IMR-90 (cell line): ENCODE measurements around the gene OSBPL1A. TPM values are rescaled to one million over a fixed set of nuclear protein-coding genes. Genes with fewer than 3 reads are reported as not detected.

Experiments
- ATAC-seq: fragments of 200-7000 bp; cut with Tn5 transposase; 2 replicates; pipeline ENCODE4 v1.9.1; 2020; ENCODE audit warnings: low read depth, mild to moderate bottlenecking, moderate library complexity
- BruUV-seq: library from RNA; stranded (reverse); fragments of 400-500 nt; replicated peaks from 2 replicates; lab custom pipeline; 2021; lab: Mats Ljungman, UMichigan
- CTCF ChIA-PET: fragments of 300-600 bp; formaldehyde crosslinking; extraction: SDS; loops from one replicate; lab custom pipeline; 2021; ENCODE audit warnings: antibody characterized with exemption; lab: Yijun Ruan, JAX
- POLR2A ChIA-PET: fragments of 300-600 bp; sonication (Branson Sonifier 250); formaldehyde crosslinking; loops from one replicate; lab custom pipeline; 2022; ENCODE audit warnings: antibody characterized with exemption; ENCODE audit not compliant: unreplicated experiment; lab: Charles Lee
- DNase-seq: peaks from one replicate; pipeline ENCODE4 v3.0.0; 2013
- H2AFZ ChIP-seq: replicated peaks from 2 replicates; pipeline ENCODE3; 2013; ENCODE audit warnings: low read length, mild to moderate bottlenecking; ENCODE audit not compliant: poor library complexity
- H2AK5ac ChIP-seq: 2 replicates; pipeline ENCODE4 v1.6.1; 2013; ENCODE audit warnings: low read depth, low read length, inconsistent platforms
- H2AK9ac ChIP-seq: replicated peaks from 2 replicates; pipeline ENCODE3; 2013; ENCODE audit warnings: mild to moderate bottlenecking, low read depth, low read length, moderate library complexity; ENCODE audit not compliant: poor library complexity
- H2BK120ac ChIP-seq: 2 replicates; pipeline ENCODE4 v1.6.1; 2013; ENCODE audit warnings: low read depth, low read length, inconsistent platforms
- H2BK15ac ChIP-seq: 3 replicates; pipeline ENCODE4 v1.6.1; 2013; ENCODE audit warnings: low read depth, low read length, inconsistent platforms
- H2BK20ac ChIP-seq: 2 replicates; pipeline ENCODE4 v1.6.1; 2013; ENCODE audit warnings: low read depth, mild to moderate bottlenecking, inconsistent platforms, low read length, moderate library complexity
- H2BK5ac ChIP-seq: 2 replicates; pipeline ENCODE4 v1.6.1; 2013; ENCODE audit warnings: mild to moderate bottlenecking, low read depth, low read length, inconsistent platforms; ENCODE audit not compliant: poor library complexity, severe bottlenecking
- H3K14ac ChIP-seq: replicated peaks from 2 replicates; pipeline ENCODE4 v1.6.1; 2013; ENCODE audit warnings: low read depth, low read length, inconsistent platforms
- H3K18ac ChIP-seq: 2 replicates; pipeline ENCODE4 v1.6.1; 2013; ENCODE audit warnings: low read depth, low read length, control low read depth
- H3K23ac ChIP-seq: 2 replicates; pipeline ENCODE4 v1.6.1; 2013; ENCODE audit warnings: low read depth, low read length, inconsistent platforms
- H3K27ac ChIP-seq: 2 replicates; pipeline ENCODE4 v1.5.1; 2013; ENCODE audit warnings: mild to moderate bottlenecking, control low read depth, low read length; ENCODE audit not compliant: insufficient read depth
- H3K27me3 ChIP-seq: 2 replicates; pipeline ENCODE4 v1.6.1; 2013; ENCODE audit warnings: low read length; ENCODE audit not compliant: control insufficient read depth, insufficient read depth
- H3K36me3 ChIP-seq: 2 replicates; pipeline ENCODE4 v1.6.1; 2013; ENCODE audit warnings: low read length, mixed read lengths; ENCODE audit not compliant: control insufficient read depth, insufficient read depth
- H3K4ac ChIP-seq: 2 replicates; pipeline ENCODE4 v1.6.1; 2013; ENCODE audit warnings: low read depth, low read length, inconsistent platforms
- H3K4me1 ChIP-seq: 2 replicates; pipeline ENCODE4 v1.6.1; 2013; ENCODE audit warnings: low read length, mixed read lengths; ENCODE audit not compliant: control insufficient read depth, insufficient read depth
- H3K4me2 ChIP-seq: 2 replicates; pipeline ENCODE4 v1.6.1; 2013; ENCODE audit warnings: low read depth, mild to moderate bottlenecking, control low read depth, low read length, moderate library complexity
- H3K4me3 ChIP-seq: 2 replicates; pipeline ENCODE4 v1.5.1; 2013; ENCODE audit warnings: low read depth, mild to moderate bottlenecking, control low read depth, low read length, moderate library complexity; ENCODE audit not compliant: insufficient read depth
- H3K56ac ChIP-seq: 2 replicates; pipeline ENCODE4 v1.6.1; 2013; ENCODE audit warnings: low read length, inconsistent platforms; ENCODE audit not compliant: insufficient read depth; ENCODE audit errors: extremely low read depth
- H3K79me1 ChIP-seq, 2 experiments: 2 replicates each; pipeline ENCODE4 v1.6.1; 2013; ENCODE audit warnings: low read length in 2 of 2, inconsistent platforms in 1 of 2, low read depth in 1 of 2
- H3K9ac ChIP-seq: 2 replicates; pipeline ENCODE4 v1.6.1; 2013; ENCODE audit warnings: low read depth, low read length, control low read depth
- H3K9me1 ChIP-seq: 2 replicates; pipeline ENCODE4 v1.6.1; 2013; ENCODE audit warnings: low read length, inconsistent platforms; ENCODE audit not compliant: insufficient read depth
- H3K9me3 ChIP-seq: 2 replicates; pipeline ENCODE4 v1.6.1; 2013; ENCODE audit warnings: low read length; ENCODE audit not compliant: control insufficient read depth, insufficient read depth
- H4K20me1 ChIP-seq: 2 replicates; pipeline ENCODE4 v1.6.1; 2013; ENCODE audit warnings: low read length, inconsistent platforms; ENCODE audit not compliant: insufficient read depth
- H4K5ac ChIP-seq: 2 replicates; pipeline ENCODE4 v1.6.1; 2013; ENCODE audit warnings: mild to moderate bottlenecking, low read depth, low read length, control low read depth
- H4K8ac ChIP-seq, 2 experiments: 2 replicates each; pipeline ENCODE4 v1.6.1; 2013; ENCODE audit warnings: low read depth in 2 of 2, low read length in 2 of 2, control low read depth in 1 of 2, inconsistent platforms in 1 of 2
- H4K91ac ChIP-seq: 2 replicates; pipeline ENCODE4 v1.6.1; 2013; ENCODE audit warnings: low read depth, low read length, inconsistent platforms; ENCODE audit not compliant: insufficient read depth
- MAFK ChIP-seq: IDR thresholded peaks from 2 replicates; pipeline ENCODE4 v1.6.1; 2012; ENCODE audit warnings: low read depth, low read length, improper control_type of control experiment
- MAZ ChIP-seq: IDR thresholded peaks from 2 replicates; pipeline ENCODE4 v1.6.1; 2012; ENCODE audit warnings: low read depth, mild to moderate bottlenecking, low read length, improper control_type of control experiment, moderate library complexity, borderline replicate concordance
- RAD21 ChIP-seq: IDR thresholded peaks from 2 replicates; pipeline ENCODE4 v1.6.1; 2012; ENCODE audit warnings: low read length, improper control_type of control experiment
- WGBS, 2 experiments: methylation state at CpG; one replicate each; pipeline versions ENCODE4 v1.1.5 to v1.1.7; 2013; ENCODE audit warnings: missing lambda C conversion rate in 2 of 2; ENCODE audit not compliant: insufficient read length in 1 of 2; ENCODE audit errors: extremely low coverage in 2 of 2; 5-methylcytosine and 5-hydroxymethylcytosine counted together
- dilution Hi-C: fragments of 300-500 bp; cut with HindIII; formaldehyde crosslinking; loops from one replicate; pipeline ENCODE4 v1.14.3; 2018; ENCODE audit warnings: low sequenced_read_pairs; ENCODE audit not compliant: unreplicated experiment
- in situ Hi-C: fragments of 300-500 bp; cut with MboI; formaldehyde crosslinking; loops from 3 replicates; pipeline ENCODE4 v1.14.3; 2019; ENCODE audit warnings: low sequenced_read_pairs, inconsistent platforms, mixed read lengths
- intact Hi-C: fragments of 100-400 bp; cut with micrococcal nuclease; formaldehyde crosslinking; loops from 2 replicates; pipeline ENCODE4 v1.10.0; 2022
- polyA plus RNA-seq, 3 experiments: library from polyadenylated mRNA; depleted of rRNA; stranded (reverse); fragments of >200 nt; gene quantifications; 2 replicates each; pipeline ENCODE4 v1.2.3, GENCODE V29; 2012; ENCODE audit warnings: low replicate concordance in 1 of 3
- total RNA-seq: library from RNA; depleted of rRNA; stranded (reverse); fragments of >200 nt; gene quantifications from 2 replicates; pipeline ENCODE4 v1.2.3, GENCODE V29; 2012
- TF ChIP-seq, protein P1 (sequence below): conservative IDR thresholded peaks from 2 replicates; pipeline ENCODE4 v1.5.1; 2012; ENCODE audit warnings: mild to moderate bottlenecking, low read depth, low read length, improper control_type of control experiment
- TF ChIP-seq, protein P2 (sequence below): fragments of 150-350 bp; IDR thresholded peaks from 2 replicates; pipeline ENCODE4 v1.6.1; 2016; ENCODE audit warnings: low read depth, mild to moderate bottlenecking, low read length, moderate library complexity, borderline replicate concordance

Gene OSBPL1A
- total and polyA plus RNA-seq, 2 of the 4 experiments (the other 2 are of a cell fraction) = 29.4 to 70.4 TPM

DNA sequence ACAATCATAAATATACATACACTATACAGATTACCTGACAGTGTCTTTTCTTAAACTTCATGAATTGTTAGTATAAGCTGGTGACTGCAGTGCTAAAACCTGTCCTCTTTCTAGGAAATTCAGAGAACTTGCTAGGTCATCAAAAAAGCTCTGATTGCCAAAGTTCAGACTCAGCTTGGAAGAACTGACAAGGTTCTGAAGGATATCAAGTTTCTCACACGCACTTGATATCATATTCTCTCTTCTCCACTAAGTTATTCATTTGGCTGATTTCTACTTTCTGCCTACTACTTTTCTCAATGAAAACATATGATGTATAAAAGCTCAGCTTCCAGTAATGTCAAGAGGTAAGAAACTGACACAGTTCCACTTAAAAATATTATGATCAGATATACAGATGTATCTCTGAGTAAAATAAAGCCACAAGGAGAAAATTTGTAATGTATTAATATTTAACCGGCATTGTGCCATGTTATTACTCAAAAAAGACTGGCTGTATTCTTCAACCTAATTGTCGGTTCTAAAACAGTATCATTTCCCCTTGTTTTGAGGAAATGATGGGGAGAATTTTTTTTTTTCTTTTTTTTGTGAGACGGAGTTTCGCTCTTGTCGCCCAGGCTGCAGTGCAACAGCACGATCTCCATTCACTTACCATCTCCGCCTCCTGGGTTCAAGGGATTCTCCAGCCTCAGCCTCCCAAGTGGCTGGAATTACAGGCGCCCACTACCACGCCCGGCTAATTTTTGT lies 2.4 kb downstream of the OSBPL1A start:
- no peaks in the 10 kb centered on the region for H3K27me3 ChIP-seq
- in situ Hi-C loops = no loop called here
- H3K18ac ChIP-seq = no peak overlapping the region
- no peaks in the 10 kb centered on the region for H4K20me1 ChIP-seq
- no peak overlapping the region for H3K9ac ChIP-seq
- no peak for ATAC-seq
- H3K4me3 ChIP-seq = no peak overlapping the region
- H3K27ac ChIP-seq = no peak overlapping the region
- no peak overlapping the region for H2BK15ac ChIP-seq
- WGBS, 2 experiments = no CpG with 5 or more reads among the region's 11 CpGs
- H2BK5ac ChIP-seq = no peak overlapping the region
- peaks cover 0 to 11% of the 10 kb centered on the region in 2 experiments; a peak in 2 of 4 replicates for H3K79me1 ChIP-seq
- dilution Hi-C loops = no loop called here
- no peak overlapping the region for H2AK5ac ChIP-seq
- no peak overlapping the region for H3K23ac ChIP-seq
- H3K9me3 ChIP-seq = no peaks in the 10 kb centered on the region
- no peak overlapping the region for H2BK120ac ChIP-seq
- no peak overlapping the region for H3K14ac ChIP-seq
- H3K9me1 ChIP-seq = no peaks in the 10 kb centered on the region
- no peak overlapping the region for H2BK20ac ChIP-seq
- H2AFZ ChIP-seq = no peak overlapping the region
- H3K4me2 ChIP-seq = no peak overlapping the region
- no peaks in the 10 kb centered on the region for H3K36me3 ChIP-seq
- 0 out of 2 replicates have a peak, but pooled peaks cover 2% of the 10 kb centered on the region for H3K4me1 ChIP-seq
- H4K91ac ChIP-seq = no peak overlapping the region
- no peak overlapping the region for H4K8ac ChIP-seq
- no peak overlapping the region for H4K5ac ChIP-seq
- H3K56ac ChIP-seq = no peak overlapping the region
- no peak for TF ChIP-seq MAZ
- TF ChIP-seq, protein P1, sequence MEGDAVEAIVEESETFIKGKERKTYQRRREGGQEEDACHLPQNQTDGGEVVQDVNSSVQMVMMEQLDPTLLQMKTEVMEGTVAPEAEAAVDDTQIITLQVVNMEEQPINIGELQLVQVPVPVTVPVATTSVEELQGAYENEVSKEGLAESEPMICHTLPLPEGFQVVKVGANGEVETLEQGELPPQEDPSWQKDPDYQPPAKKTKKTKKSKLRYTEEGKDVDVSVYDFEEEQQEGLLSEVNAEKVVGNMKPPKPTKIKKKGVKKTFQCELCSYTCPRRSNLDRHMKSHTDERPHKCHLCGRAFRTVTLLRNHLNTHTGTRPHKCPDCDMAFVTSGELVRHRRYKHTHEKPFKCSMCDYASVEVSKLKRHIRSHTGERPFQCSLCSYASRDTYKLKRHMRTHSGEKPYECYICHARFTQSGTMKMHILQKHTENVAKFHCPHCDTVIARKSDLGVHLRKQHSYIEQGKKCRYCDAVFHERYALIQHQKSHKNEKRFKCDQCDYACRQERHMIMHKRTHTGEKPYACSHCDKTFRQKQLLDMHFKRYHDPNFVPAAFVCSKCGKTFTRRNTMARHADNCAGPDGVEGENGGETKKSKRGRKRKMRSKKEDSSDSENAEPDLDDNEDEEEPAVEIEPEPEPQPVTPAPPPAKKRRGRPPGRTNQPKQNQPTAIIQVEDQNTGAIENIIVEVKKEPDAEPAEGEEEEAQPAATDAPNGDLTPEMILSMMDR = no peak
- no peak for TF ChIP-seq RAD21
- TF ChIP-seq, protein P2, sequence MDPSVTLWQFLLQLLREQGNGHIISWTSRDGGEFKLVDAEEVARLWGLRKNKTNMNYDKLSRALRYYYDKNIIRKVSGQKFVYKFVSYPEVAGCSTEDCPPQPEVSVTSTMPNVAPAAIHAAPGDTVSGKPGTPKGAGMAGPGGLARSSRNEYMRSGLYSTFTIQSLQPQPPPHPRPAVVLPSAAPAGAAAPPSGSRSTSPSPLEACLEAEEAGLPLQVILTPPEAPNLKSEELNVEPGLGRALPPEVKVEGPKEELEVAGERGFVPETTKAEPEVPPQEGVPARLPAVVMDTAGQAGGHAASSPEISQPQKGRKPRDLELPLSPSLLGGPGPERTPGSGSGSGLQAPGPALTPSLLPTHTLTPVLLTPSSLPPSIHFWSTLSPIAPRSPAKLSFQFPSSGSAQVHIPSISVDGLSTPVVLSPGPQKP = no peak
- TF ChIP-seq MAFK = peak; percentile 89
- ChIA-PET CTCF (no interaction called here), POLR2A (no interaction called here)
- no peak overlapping the region for H2AK9ac ChIP-seq
- no peak overlapping the region for H3K4ac ChIP-seq
- intact Hi-C loops = loop anchor here (5.0 kb wide), 1 partner anchor 33 kb away; no protein-coding TSS in a partner anchor
- no TSS peak for BruUV-seq
- peak; percentile 51 for DNase-seq
